Measurements from ENCODE around the gene RXRB. TPM values are rescaled to one million over a fixed set of nuclear protein-coding genes. Genes with fewer than 3 reads are reported as not detected.
"Not testable (repeated sequence)": the region's sequence is repeated elsewhere in the genome, so short reads cannot be mapped to it uniquely, and the experiment has no call there.

The RXRB gene
- total RNA-seq, 1 donor from 2014 or later = 50.8 TPM

- DNase-seq (ENCODE audit: low spot score) = no peak
Measured at GRCh38 chr6:33163540-33163939, 36.9 kb downstream of the RXRB start.

- peak; percentile 84 for DNase-seq (ENCODE audit: low spot score)
Measured at GRCh38 chr6:33161354-33162331, 38.8 kb downstream of the RXRB start.

GRCh38 chr6:33160728-33161344 lies 39.6 kb downstream of the RXRB start:
- peak; percentile 66 for DNase-seq (ENCODE audit: low spot score)

GRCh38 chr6:33160096-33160495 lies 40.4 kb downstream of the RXRB start:
- DNase-seq (ENCODE audit: low spot score) = no peak

- DNase-seq (ENCODE audit: low spot score) = no peak
Measured at GRCh38 chr6:33156964-33157363, 43.5 kb downstream of the RXRB start.

GRCh38 chr6:33156561-33156960 lies 43.9 kb downstream of the RXRB start:
- no peak for DNase-seq (ENCODE audit: low spot score)

GRCh38 chr6:33154349-33154748 lies 46.1 kb downstream of the RXRB start:
- DNase-seq (ENCODE audit: low spot score) = no peak

- DNase-seq (ENCODE audit: low spot score) = no peak
Measured at GRCh38 chr6:33151050-33151449, 49.4 kb downstream of the RXRB start.

GRCh38 chr6:33150560-33150959 lies 49.9 kb downstream of the RXRB start:
- not testable (repeated sequence) for DNase-seq (ENCODE audit: low spot score)

GRCh38 chr6:33147807-33148666 lies 52.4 kb downstream of the RXRB start:
- DNase-seq (ENCODE audit: low spot score) = no peak

- DNase-seq (ENCODE audit: low spot score) = no peak
Measured at GRCh38 chr6:33144373-33144772, 56.1 kb downstream of the RXRB start.

Other genes with a start within 250 kb of the RXRB start
- 65.3 TPM for gene HLA-DMA, start 247.6 kb downstream of the RXRB start, total RNA-seq
- 205 TPM for gene BRD2, start 232.1 kb downstream of the RXRB start, total RNA-seq
- 25.6 TPM for gene HLA-DOA, start 191.1 kb downstream of the RXRB start, total RNA-seq
- gene HLA-DPA1, start 127.0 kb downstream of the RXRB start, total RNA-seq = 145 TPM
- 82.5 TPM for gene HLA-DPB1, start 124.7 kb downstream of the RXRB start, total RNA-seq
- gene COL11A2, start 8.2 kb downstream of the RXRB start, total RNA-seq = 0.96 TPM
- 60.7 TPM for gene SLC39A7, start 202 bp upstream of the RXRB start, total RNA-seq
- gene HSD17B8, start 4.0 kb upstream of the RXRB start, total RNA-seq = 28.6 TPM
- gene RING1, start 7.8 kb upstream of the RXRB start, total RNA-seq = 50.6 TPM
- 80.8 TPM for gene VPS52, start 71.2 kb upstream of the RXRB start, total RNA-seq
- 3,074 TPM for gene RPS18, start 71.4 kb upstream of the RXRB start, total RNA-seq
- gene B3GALT4, start 76.5 kb upstream of the RXRB start, total RNA-seq = 20.2 TPM
- gene WDR46, start 88.6 kb upstream of the RXRB start, total RNA-seq = 53.8 TPM
- 49.9 TPM for gene PFDN6, start 88.9 kb upstream of the RXRB start, total RNA-seq
- gene RGL2, start 98.3 kb upstream of the RXRB start, total RNA-seq = 163 TPM
- 132 TPM for gene TAPBP, start 113.4 kb upstream of the RXRB start, total RNA-seq
- gene ZBTB22, start 117.1 kb upstream of the RXRB start, total RNA-seq = 24.2 TPM
- 28.8 TPM for gene DAXX, start 122.3 kb upstream of the RXRB start, total RNA-seq
- gene KIFC1, start 191.2 kb upstream of the RXRB start, total RNA-seq = 1.0 TPM
- gene PHF1, start 210.3 kb upstream of the RXRB start, total RNA-seq = 58.8 TPM
- gene CUTA, start 217.4 kb upstream of the RXRB start, total RNA-seq = 157 TPM
- 32.6 TPM for gene SYNGAP1, start 219.4 kb upstream of the RXRB start, total RNA-seq